Left ventricle myocardium superior (tissue), 1 donor: ENCODE results near the gene RPL7A. TPM values are rescaled to one million over a fixed set of nuclear protein-coding genes. Genes with fewer than 3 reads are reported as not detected.
"Not testable (repeated sequence)": the region's sequence is repeated elsewhere in the genome, so short reads cannot be mapped to it uniquely, and the experiment has no call there.

Experiments
- ATAC-seq: fragments of 200-7000 bp; cut with Tn5 transposase; one replicate; pipeline ENCODE4 v1.9.1; 2020; ENCODE audit warnings: mild to moderate bottlenecking, moderate library complexity
- DNase-seq: peaks from one replicate; pipeline ENCODE4 v3.0.0-alpha.2; 2020
- intact Hi-C: fragments of 100-400 bp; cut with micrococcal nuclease; formaldehyde crosslinking; loops from one replicate; pipeline ENCODE4 v1.11.0; 2022
- long read RNA-seq: library from polyadenylated mRNA; unstranded; transcript quantifications from one replicate; pipeline ENCODE4 v2.0.0, GENCODE V29; 2021
- total RNA-seq: library from RNA; stranded (reverse); fragmentation: NEBNext Ultra II Directional; extraction: Animal tissue kit (Norgen Biotek cat#: 25700); gene quantifications from one replicate; pipeline ENCODE4 v1.2.1, GENCODE V29; 2021
- donor health status: DM: no; HTN: yes; CAD: no; lungs with severe emphysema.

Gene RPL7A
- total RNA-seq = 898 TPM
- long read RNA-seq, transcript RPL7A-202 (8 exons, 891 nt) = major isoform, 239 of 318 reads
- long read RNA-seq, partial matches to known transcripts = 74 of 318 reads
- long read RNA-seq, other reads (novel, unspliced or antisense) = 3 of 318 reads

DNA sequence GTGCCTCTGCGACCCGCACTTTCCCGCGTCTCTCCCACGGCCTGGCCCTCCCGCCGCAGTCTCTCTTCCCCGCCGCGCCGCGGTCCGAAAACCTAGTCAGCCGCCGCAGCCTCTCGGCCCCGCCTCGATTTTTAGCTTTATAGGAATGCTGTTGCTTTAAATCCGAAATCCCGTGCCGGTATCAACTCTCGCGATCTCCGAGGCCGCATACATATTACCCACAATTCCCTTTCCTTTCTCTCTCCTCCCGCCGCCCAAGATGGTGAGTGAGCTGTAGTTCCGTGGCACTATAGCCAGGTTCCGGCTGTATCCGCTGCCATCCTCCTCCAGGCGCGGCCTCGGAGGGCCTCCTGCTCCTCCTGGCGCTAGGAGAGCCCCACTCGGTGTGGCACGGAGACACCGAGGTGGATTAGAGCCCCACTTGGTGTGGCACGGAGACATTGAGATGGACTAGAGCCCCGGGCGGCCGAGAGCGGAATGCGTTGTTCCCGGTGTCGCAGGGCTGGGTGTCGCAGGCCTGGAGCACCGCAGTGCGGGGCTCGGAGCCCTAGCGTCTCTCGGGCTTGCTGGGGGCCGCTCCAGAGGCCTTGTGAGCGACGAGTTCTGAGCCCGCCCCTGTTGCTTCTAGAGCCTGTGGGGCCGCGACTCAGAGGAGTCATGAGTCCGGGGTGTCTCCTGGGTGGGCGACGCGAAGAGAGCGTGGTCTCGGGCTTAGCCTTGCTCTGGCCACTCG, at the start of gene RPL7A, which contains the start of gene MED22:
RPL7A (plus strand) TSS at position 234 of the 733 bp plus-strand sequence; CDS start at position 260, 26 bp downstream.
MED22 (minus strand) TSS at position 147 of the 733 bp plus-strand sequence. CDS start 1,469 bp downstream, outside the sequence.
- intact Hi-C loops = no loop called here

GRCh38 chr9:133299996-133300395, 48.0 kb upstream of the RPL7A start:
- intact Hi-C loops, DNase-seq, ATAC-seq: not testable (repeated sequence)

More for the DNA sequence above, at the start of gene RPL7A, which contains the start of gene MED22:
- DNase-seq (peak; percentile 95), ATAC-seq (peak; percentile 91)

GRCh38 chr9:133301253-133302230, 46.5 kb upstream of the RPL7A start:
- ATAC-seq (no peak), DNase-seq (no peak)
- intact Hi-C loops = no loop called here

- DNase-seq (no peak), ATAC-seq (no peak)
- intact Hi-C loops = no loop called here
These were observed 44.5 kb upstream of the RPL7A start for GRCh38 chr9:133303266-133304157.

- ATAC-seq (no peak), DNase-seq (no peak)
- intact Hi-C loops = no loop called here
These were observed 43.9 kb upstream of the RPL7A start for GRCh38 chr9:133304158-133304470.

DNA sequence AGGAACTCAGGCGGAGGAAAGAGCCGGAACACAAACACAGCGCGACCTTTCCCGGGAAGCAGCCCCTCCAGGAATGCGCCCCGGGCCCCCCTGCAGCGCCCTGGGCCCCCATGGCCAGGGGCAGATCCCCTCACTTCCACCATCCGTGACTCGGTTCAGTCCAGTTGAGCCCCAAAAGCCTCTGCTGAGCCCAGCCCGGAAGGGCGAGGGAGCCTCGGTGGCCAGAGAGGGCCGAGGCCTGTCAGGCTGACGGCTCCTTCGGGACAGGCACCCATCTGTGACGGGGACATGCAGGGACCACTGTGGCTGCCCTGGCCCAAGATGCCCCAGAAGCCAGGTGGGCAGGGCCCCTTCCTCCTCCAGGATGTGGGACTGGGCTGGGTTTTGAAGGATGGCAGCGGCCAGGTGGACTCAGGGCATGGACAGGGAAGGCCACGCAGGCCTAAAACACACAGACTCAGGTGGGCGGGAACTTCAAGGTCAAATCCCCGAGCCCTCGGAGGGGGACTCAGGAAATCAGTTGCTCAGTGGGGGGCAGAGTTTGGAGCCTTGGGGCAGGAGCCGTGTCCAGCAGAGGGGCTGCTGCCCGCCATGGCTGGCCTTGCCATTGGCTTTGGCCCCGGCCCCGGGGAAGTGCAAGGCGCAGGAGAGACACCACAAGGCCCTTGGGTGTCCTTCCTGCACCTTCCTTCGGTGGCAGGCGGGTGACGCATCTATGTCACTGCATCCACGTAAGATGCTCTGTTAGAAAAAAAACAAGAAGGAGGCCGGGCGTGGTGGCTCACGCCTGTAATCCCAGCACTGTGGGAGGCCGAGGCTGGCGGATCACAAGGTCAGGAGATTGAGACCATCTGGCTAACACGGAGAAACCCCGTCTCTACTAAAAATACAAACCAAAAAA, 43.3 kb upstream of the RPL7A start:
- intact Hi-C loops = no loop called here
- DNase-seq = no peak
- no peak for ATAC-seq

DNA sequence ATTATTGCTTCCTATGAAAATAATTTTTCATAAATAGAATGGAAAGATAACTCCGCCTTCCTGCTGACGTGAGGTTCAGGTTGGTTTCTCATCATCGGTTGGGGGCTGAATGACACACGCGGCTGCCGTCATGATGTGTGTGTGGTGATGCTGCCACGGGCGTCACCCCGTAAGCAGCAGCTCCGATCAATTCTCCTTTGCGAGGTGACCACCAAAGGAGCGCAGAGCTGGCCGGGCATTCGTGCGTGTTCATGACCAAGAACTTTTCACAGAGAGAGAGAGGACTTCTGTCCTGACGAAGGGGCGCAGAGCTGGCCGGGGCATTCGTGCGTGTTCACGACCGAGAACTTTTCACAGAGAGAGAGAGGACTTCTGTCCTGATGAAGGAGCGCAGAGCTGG, 42.3 kb upstream of the RPL7A start:
- intact Hi-C loops = no loop called here
- DNase-seq (no peak), ATAC-seq (no peak)

- no peak for DNase-seq
- intact Hi-C loops = no loop called here
- ATAC-seq = no peak
These were observed 41.5 kb upstream of the RPL7A start for GRCh38 chr9:133306242-133307204.

GRCh38 chr9:133307301-133307700, 40.7 kb upstream of the RPL7A start:
- no peak for ATAC-seq
- intact Hi-C loops = no loop called here
- no peak for DNase-seq

GRCh38 chr9:133309608-133310007, 38.4 kb upstream of the RPL7A start:
- ATAC-seq (no peak), DNase-seq (no peak)
- intact Hi-C loops = no loop called here

GRCh38 chr9:133315997-133316396, 32.0 kb upstream of the RPL7A start:
- ATAC-seq (no peak), DNase-seq (no peak)
- intact Hi-C loops = no loop called here

GRCh38 chr9:133317551-133317950, 30.5 kb upstream of the RPL7A start:
- DNase-seq, intact Hi-C loops, ATAC-seq: not testable (repeated sequence)

- intact Hi-C loops = no loop called here
- ATAC-seq = no peak
- no peak for DNase-seq
These were observed 27.6 kb upstream of the RPL7A start for GRCh38 chr9:133320421-133320881.

DNA sequence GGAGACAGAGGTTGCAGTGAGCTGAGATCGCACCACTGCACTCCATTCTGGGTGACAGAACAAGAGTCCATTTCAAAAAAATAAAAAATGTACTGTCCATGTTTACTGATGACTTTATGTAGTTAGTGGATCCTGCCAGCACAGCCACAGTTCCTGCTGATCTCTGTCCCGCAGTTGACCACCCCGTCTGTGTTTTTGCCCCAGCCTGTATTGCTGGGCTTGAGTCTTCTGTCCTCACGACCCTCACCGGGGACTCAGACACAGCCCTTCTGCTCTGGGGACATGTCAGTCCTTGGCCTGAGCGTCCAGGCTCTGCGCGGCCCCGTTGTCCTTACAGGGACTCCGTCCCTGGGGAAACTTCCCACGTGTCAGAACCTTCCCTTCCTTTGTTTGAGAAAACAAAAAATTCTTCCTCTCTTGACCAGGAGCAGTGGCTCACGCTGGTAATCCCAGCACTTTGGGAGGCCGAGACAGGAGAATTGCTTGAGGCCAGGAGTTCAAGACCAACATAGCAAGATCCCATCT, 26.5 kb upstream of the RPL7A start:
- intact Hi-C loops = no loop called here
- no peak for DNase-seq
- ATAC-seq = no peak

DNA sequence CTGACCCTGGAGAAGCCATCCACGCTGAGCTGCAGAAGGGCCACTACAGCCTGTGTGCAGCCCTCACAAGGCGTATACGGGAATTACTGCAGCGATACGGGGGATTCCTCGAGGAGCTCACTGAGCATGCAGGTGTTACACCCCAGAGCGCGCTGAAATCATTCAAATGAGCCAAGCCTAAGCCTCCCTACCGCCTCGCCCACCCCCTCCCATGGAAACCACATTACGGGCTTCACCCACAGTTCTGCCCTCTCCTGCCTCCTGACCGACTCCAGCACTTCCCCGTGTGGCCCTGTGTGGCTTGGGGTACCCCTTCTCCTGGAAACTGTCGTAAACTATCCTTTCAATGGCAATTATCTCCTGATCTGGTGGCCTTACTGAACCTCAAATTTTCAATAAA, 25.3 kb upstream of the RPL7A start:
- DNase-seq (no peak), ATAC-seq (no peak)
- intact Hi-C loops = no loop called here

- intact Hi-C loops = no loop called here
- DNase-seq = no peak
- ATAC-seq = no peak
These were observed 24.8 kb upstream of the RPL7A start for GRCh38 chr9:133323211-133323610.
